Ectodermal cell (in vitro differentiated cells): ENCODE data around the gene GIN1.
"Not testable (repeated sequence)": the region's sequence is repeated elsewhere in the genome, so short reads cannot be mapped to it uniquely, and the experiment has no call there.

Source experiments
- H3K27ac ChIP-seq: 2 replicates; pipeline ENCODE4 v1.7.0; 2013; ENCODE audit warnings: mild to moderate bottlenecking, low read depth, low read length; ENCODE audit not compliant: insufficient read depth, poor library complexity, severe bottlenecking
- H3K27me3 ChIP-seq: 2 replicates; pipeline ENCODE4 v1.7.0; 2013; ENCODE audit warnings: mild to moderate bottlenecking, low read length; ENCODE audit not compliant: insufficient read depth, control insufficient read depth, poor library complexity, severe bottlenecking
- H3K36me3 ChIP-seq: one replicate; pipeline ENCODE4 v1.7.0; 2013; ENCODE audit warnings: low read length; ENCODE audit not compliant: control insufficient read depth, insufficient read depth
- H3K4me1 ChIP-seq: one replicate; pipeline ENCODE4 v1.7.0; 2013; ENCODE audit warnings: low read length; ENCODE audit not compliant: control insufficient read depth, insufficient read depth
- H3K4me3 ChIP-seq: 2 replicates; pipeline ENCODE4 v1.7.0; 2013; ENCODE audit warnings: low read depth, low read length, control low read depth; ENCODE audit not compliant: insufficient read depth
- H3K9me3 ChIP-seq: 2 replicates; pipeline ENCODE4 v1.7.0; 2013; ENCODE audit warnings: mild to moderate bottlenecking, low read length, moderate library complexity; ENCODE audit not compliant: control insufficient read depth
- WGBS, 2 experiments: methylation state at CpG; one replicate each; pipeline ENCODE4 v1.1.7; 2013; ENCODE audit warnings: missing lambda C conversion rate in 2 of 2; 5-methylcytosine and 5-hydroxymethylcytosine counted together

The GIN1 gene

GRCh38 chr5:103046706-103047105, 73.2 kb downstream of the GIN1 start:
- 92% methylated on average over 22 of the region's 22 CpGs for WGBS, 2 experiments
- H3K36me3 ChIP-seq: not testable (repeated sequence)

GRCh38 chr5:103041071-103041676, 78.8 kb downstream of the GIN1 start:
- no peaks in the 10 kb centered on the region for H3K36me3 ChIP-seq
- no peak overlapping the region for H3K27ac ChIP-seq
- no peak overlapping the region for H3K4me3 ChIP-seq
- H3K4me1 ChIP-seq: no peaks in the 10 kb centered on the region
- WGBS, 2 experiments: 77 to 91% methylated on average over 3 to 4 of the region's 4 CpGs
- H3K9me3 ChIP-seq: no peaks in the 10 kb centered on the region
- no peaks in the 10 kb centered on the region for H3K27me3 ChIP-seq

More at GRCh38 chr5:103046706-103047105, 73.2 kb downstream of the GIN1 start:
- H3K4me1 ChIP-seq, H3K27me3 ChIP-seq, H3K9me3 ChIP-seq, H3K4me3 ChIP-seq, H3K27ac ChIP-seq: not testable (repeated sequence)

GRCh38 chr5:103037673-103038455, 82.1 kb downstream of the GIN1 start:
- Histone ChIP-seq H3K9me3 (no peaks in the 10 kb centered on the region), H3K4me1 (no peaks in the 10 kb centered on the region), H3K27me3 (no peaks in the 10 kb centered on the region), H3K4me3 (no peak overlapping the region), H3K36me3 (no peaks in the 10 kb centered on the region), H3K27ac (no peak overlapping the region)
- 89 to 92% methylated on average over 4 of the region's 4 CpGs for WGBS, 2 experiments

GRCh38 chr5:103036601-103037000, 83.3 kb downstream of the GIN1 start:
- Histone ChIP-seq H3K4me3 (no peak overlapping the region), H3K36me3 (peaks cover 5% of the 10 kb centered on the region), H3K4me1 (no peaks in the 10 kb centered on the region), H3K9me3 (no peaks in the 10 kb centered on the region), H3K27me3 (no peaks in the 10 kb centered on the region), H3K27ac (no peak overlapping the region)
- 91 to 95% methylated on average over 1 to 2 of the region's 2 CpGs for WGBS, 2 experiments
